Prostate gland (tissue), 2 donors: Measurements from ENCODE around the gene ARPP21. TPM values are rescaled to one million over a fixed set of nuclear protein-coding genes. Genes with fewer than 3 reads are reported as not detected.

Source experiments
- DNase-seq: peaks from one replicate; pipeline ENCODE4 v3.0.0-alpha.2; 2019; ENCODE audit warnings: low spot score
- H3K27ac ChIP-seq, 2 donors: fragments of 200-600 bp; sonication (generic); 2 replicates each; pipeline ENCODE4 v1.5.1; 2017 to 2019
- H3K27me3 ChIP-seq: fragments of 200-600 bp; sonication (generic); replicated peaks from 2 replicates; pipeline ENCODE4 v1.5.1; 2019; ENCODE audit not compliant: insufficient read depth
- H3K36me3 ChIP-seq, 2 donors: fragments of 200-600 bp; sonication (generic); 1 replicate in 1 of 2; 2 replicates in 1 of 2; pipeline versions ENCODE4 v1.5.1 to v1.8.1; 2017 to 2019
- H3K4me1 ChIP-seq: fragments of 200-600 bp; sonication (generic); replicated peaks from 2 replicates; pipeline ENCODE4 v1.5.1; 2019
- H3K4me3 ChIP-seq, 2 donors: fragments of 200-600 bp; sonication (generic); 2 replicates each; pipeline ENCODE4 v1.5.1; 2017 to 2019
- H3K9me3 ChIP-seq: fragments of 200-600 bp; sonication (generic); 2 replicates; pipeline ENCODE4 v1.5.1; 2017
- CTCF ChIP-seq, 4 experiments: fragments of 200-600 bp in 2 of 4; fragments of 450-650 bp in 2 of 4; sonication (generic) in 2 of 4; IDR thresholded peaks; 1 replicate in 3 of 4; 2 replicates in 1 of 4; pipeline ENCODE4 v1.5.1; 2016 to 2019; ENCODE audit warnings: antibody characterized with exemption in 4 of 4, mild to moderate bottlenecking in 2 of 4, moderate library complexity in 2 of 4
- POLR2A ChIP-seq: fragments of 450-650 bp; IDR thresholded peaks from one replicate; pipeline ENCODE4 v1.6.1; 2016; ENCODE audit warnings: antibody characterized with exemption, mild to moderate bottlenecking
- POLR2AphosphoS5 ChIP-seq: sonication (generic); formaldehyde crosslinking; IDR thresholded peaks from one replicate; pipeline ENCODE4 v1.6.1; 2017; ENCODE audit warnings: antibody characterized with exemption
- WGBS: methylation state at CpG from one replicate; pipeline ENCODE4 v1.1.5; 2018; 5-methylcytosine and 5-hydroxymethylcytosine counted together
- intact Hi-C: fragments of 100-400 bp; cut with DNase I; formaldehyde crosslinking; loops from one replicate; pipeline ENCODE4 v1.14.2; 2022
- total RNA-seq, 2 donors: library from RNA; depleted of rRNA; stranded (reverse); fragments of >200 nt; gene quantifications; one replicate each; pipeline ENCODE4 v1.1.0, GENCODE V29; 2016

The ARPP21 gene
- total RNA-seq, 2 donors from 2014 or later = 8.1 TPM; not detected in 1

- intact Hi-C loops = no loop called here
- Histone ChIP-seq H3K9me3 (no peaks in the 10 kb centered on the region), H3K27me3 (no peaks in the 10 kb centered on the region), H3K27ac (no peak overlapping the region), H3K4me3 (no peak overlapping the region), H3K36me3 (no peaks in the 10 kb centered on the region), H3K4me1 (no peaks in the 10 kb centered on the region)
- no peak for DNase-seq
- TF ChIP-seq CTCF (IDR thresholded peaks at IDR 0.05) = no peak
- TF ChIP-seq POLR2AphosphoS5 = no peak
- no peak for TF ChIP-seq POLR2A
- 84% methylated on average over 2 of the region's 2 CpGs for WGBS
Observed at GRCh38 chr3:35671483-35671882, 32.2 kb downstream of the ARPP21 start.

- TF ChIP-seq POLR2AphosphoS5 (no peak), CTCF (IDR thresholded peaks at IDR 0.05) (no peak), POLR2A (no peak)
- H3K9me3 ChIP-seq = no peaks in the 10 kb centered on the region
- DNase-seq = no peak
- no peak overlapping the region for H3K27ac ChIP-seq
- H3K4me1 ChIP-seq = no peaks in the 10 kb centered on the region
- no peak overlapping the region for H3K4me3 ChIP-seq
- no peaks in the 10 kb centered on the region for H3K27me3 ChIP-seq
- H3K36me3 ChIP-seq = no peaks in the 10 kb centered on the region
- WGBS = 76% methylated on average over 3 of the region's 3 CpGs
- intact Hi-C loops = no loop called here
Observed at GRCh38 chr3:35673017-35673416, 33.7 kb downstream of the ARPP21 start.

GRCh38 chr3:35674451-35675109 lies 35.3 kb downstream of the ARPP21 start:
- Histone ChIP-seq H3K27me3 (no peaks in the 10 kb centered on the region), H3K36me3 (no peaks in the 10 kb centered on the region), H3K4me3 (no peak overlapping the region), H3K9me3 (no peaks in the 10 kb centered on the region), H3K27ac (no peak overlapping the region), H3K4me1 (no peaks in the 10 kb centered on the region)
- intact Hi-C loops = no loop called here
- TF ChIP-seq POLR2AphosphoS5 (no peak), CTCF (IDR thresholded peaks at IDR 0.05) (no peak), POLR2A (no peak)
- 91% methylated on average over 5 of the region's 5 CpGs for WGBS
- no peak for DNase-seq

- no peak for TF ChIP-seq CTCF (IDR thresholded peaks at IDR 0.05)
- TF ChIP-seq POLR2A = no peak
- H3K9me3 ChIP-seq = no peaks in the 10 kb centered on the region
- no peak for DNase-seq
- intact Hi-C loops = no loop called here
- no peak overlapping the region for H3K27ac ChIP-seq
- H3K4me1 ChIP-seq = no peaks in the 10 kb centered on the region
- no peaks in the 10 kb centered on the region for H3K27me3 ChIP-seq
- no peaks in the 10 kb centered on the region for H3K36me3 ChIP-seq
- H3K4me3 ChIP-seq = no peak overlapping the region
- 58% methylated on average over 1 of the region's 1 CpG for WGBS
Observed at GRCh38 chr3:35675206-35675605, 35.9 kb downstream of the ARPP21 start.

- 94% methylated on average over 1 of the region's 1 CpG for WGBS
- Histone ChIP-seq H3K4me3 (no peak overlapping the region), H3K27me3 (no peaks in the 10 kb centered on the region), H3K4me1 (no peaks in the 10 kb centered on the region), H3K27ac (no peak overlapping the region), H3K36me3 (no peaks in the 10 kb centered on the region), H3K9me3 (no peaks in the 10 kb centered on the region)
- intact Hi-C loops = no loop called here
- no peak for DNase-seq
- TF ChIP-seq POLR2A = no peak
Observed at GRCh38 chr3:35675621-35676020, 36.3 kb downstream of the ARPP21 start.
